ENCODE data around the gene RTP2.

GRCh38 chr3:187677604-187678003 lies 24.8 kb downstream of the RTP2 start:
- no peak for TF ChIP-seq CEBPB (IDR thresholded peaks at IDR 0.05; ENCODE audit: low read depth, low read length)
- TF ChIP-seq, protein P1, sequence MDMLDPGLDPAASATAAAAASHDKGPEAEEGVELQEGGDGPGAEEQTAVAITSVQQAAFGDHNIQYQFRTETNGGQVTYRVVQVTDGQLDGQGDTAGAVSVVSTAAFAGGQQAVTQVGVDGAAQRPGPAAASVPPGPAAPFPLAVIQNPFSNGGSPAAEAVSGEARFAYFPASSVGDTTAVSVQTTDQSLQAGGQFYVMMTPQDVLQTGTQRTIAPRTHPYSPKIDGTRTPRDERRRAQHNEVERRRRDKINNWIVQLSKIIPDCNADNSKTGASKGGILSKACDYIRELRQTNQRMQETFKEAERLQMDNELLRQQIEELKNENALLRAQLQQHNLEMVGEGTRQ (IDR thresholded peaks at IDR 0.05; ENCODE audit: low read depth, low read length) = no peak
